WTC11 (cell line): ENCODE data around the gene MESP2. TPM values are rescaled to one million over a fixed set of nuclear protein-coding genes. Genes with fewer than 3 reads are reported as not detected.

Experiments
- ATAC-seq: fragments of 200-7000 bp; cut with Tn5 transposase; 2 replicates; pipeline ENCODE4 v1.10.0; 2021; ENCODE audit warnings: mild to moderate bottlenecking, moderate library complexity
- CTCF ChIA-PET: fragments of 300-600 bp; sonication (Branson Sonifier 250); formaldehyde crosslinking; loops from one replicate; lab custom pipeline; 2021; ENCODE audit warnings: antibody characterized with exemption; lab: Charles Lee
- POLR2A ChIA-PET: fragments of 350-600 bp; sonication (Branson Sonifier 250); formaldehyde crosslinking; loops from one replicate; lab custom pipeline; 2021; ENCODE audit warnings: antibody characterized with exemption; lab: Charles Lee
- DNase-seq: peaks from one replicate; pipeline ENCODE4 v3.0.0; 2021; ENCODE audit warnings: low spot score
- H3K27ac Mint-ChIP-seq: 2 replicates; pipeline ENCODE4 v1.8.0; 2021; ENCODE audit warnings: mixed read lengths
- H3K27me3 Mint-ChIP-seq: 2 replicates; pipeline ENCODE4 v1.8.0; 2021; ENCODE audit warnings: low read depth, mild to moderate bottlenecking, moderate library complexity, mixed read lengths
- H3K36me3 Mint-ChIP-seq: 2 replicates; pipeline ENCODE4 v1.8.0; 2021; ENCODE audit warnings: mixed read lengths
- H3K4me1 Mint-ChIP-seq: 2 replicates; pipeline ENCODE4 v1.8.0; 2022; ENCODE audit warnings: mixed read lengths
- H3K4me3 Mint-ChIP-seq: 2 replicates; pipeline ENCODE4 v1.8.0; 2021; ENCODE audit warnings: mild to moderate bottlenecking, moderate library complexity, mixed read lengths
- H3K9me3 Mint-ChIP-seq: 2 replicates; pipeline ENCODE4 v1.8.0; 2021; ENCODE audit warnings: mixed read lengths
- E2F1 ChIP-seq: sonication (generic); formaldehyde crosslinking; IDR thresholded peaks from 2 replicates; pipeline ENCODE4 v1.8.0; 2022; ENCODE audit warnings: mild to moderate bottlenecking, missing genetic modification reagents
- FOXJ3 ChIP-seq: sonication (generic); formaldehyde crosslinking; IDR thresholded peaks from 2 replicates; pipeline ENCODE4 v1.9.0; 2021; ENCODE audit warnings: missing genetic modification reagents, mild to moderate bottlenecking, borderline replicate concordance
- NR3C1 ChIP-seq: sonication (generic); formaldehyde crosslinking; conservative IDR thresholded peaks from 2 replicates; pipeline ENCODE4 v1.8.1; 2023; ENCODE audit warnings: low read depth, mild to moderate bottlenecking, missing genetic modification reagents
- SOX15 ChIP-seq: fragments of 250-450 bp; sonication (Bioruptor Pico); IDR thresholded peaks from 2 replicates; pipeline ENCODE4 v1.9.0; 2021; ENCODE audit warnings: mild to moderate bottlenecking
- TCF7 ChIP-seq: sonication (generic); formaldehyde crosslinking; IDR thresholded peaks from 2 replicates; pipeline ENCODE4 v1.8.0; 2022; ENCODE audit warnings: mild to moderate bottlenecking, low read depth, missing genetic modification reagents, moderate library complexity
- ZNF219 ChIP-seq: sonication (generic); formaldehyde crosslinking; IDR thresholded peaks from 2 replicates; pipeline ENCODE4 v1.8.0; 2023; ENCODE audit warnings: missing genetic modification reagents, mild to moderate bottlenecking, borderline replicate concordance
- ZNF317 ChIP-seq: sonication (generic); formaldehyde crosslinking; IDR thresholded peaks from 2 replicates; pipeline ENCODE4 v1.8.1; 2023; ENCODE audit warnings: low read depth, mild to moderate bottlenecking, moderate library complexity, missing genetic modification reagents, borderline replicate concordance
- ZNF671 ChIP-seq: fragments of 250-450 bp; sonication (Bioruptor Pico); IDR thresholded peaks from 2 replicates; pipeline ENCODE4 v1.8.0; 2021; ENCODE audit warnings: mild to moderate bottlenecking
- total RNA-seq: library from RNA; stranded (reverse); gene quantifications from 3 replicates; pipeline ENCODE4 v1.2.3, GENCODE V29; 2021
- TF ChIP-seq, protein P1 (sequence below): fragments of 250-450 bp; sonication (Bioruptor Pico); IDR thresholded peaks from 2 replicates; pipeline ENCODE4 v1.9.0; 2021; ENCODE audit warnings: mild to moderate bottlenecking
- TF ChIP-seq, protein P2 (sequence below): sonication (generic); formaldehyde crosslinking; IDR thresholded peaks from 2 replicates; pipeline ENCODE4 v1.8.1; 2022; ENCODE audit warnings: low read depth, mild to moderate bottlenecking, moderate library complexity, missing genetic modification reagents, borderline replicate concordance
- TF ChIP-seq, protein P3 (sequence below): sonication (generic); formaldehyde crosslinking; IDR thresholded peaks from 2 replicates; pipeline ENCODE4 v1.8.0; 2022; ENCODE audit warnings: mild to moderate bottlenecking, missing genetic modification reagents
- TF ChIP-seq, protein P4 (sequence below): sonication (generic); formaldehyde crosslinking; conservative IDR thresholded peaks from 2 replicates; pipeline ENCODE4 v1.8.1; 2023; ENCODE audit warnings: mild to moderate bottlenecking, low read depth, missing genetic modification reagents, moderate library complexity

Gene MESP2
- total RNA-seq, 1 experiment from 2014 or later: 0.68 TPM

DNA sequence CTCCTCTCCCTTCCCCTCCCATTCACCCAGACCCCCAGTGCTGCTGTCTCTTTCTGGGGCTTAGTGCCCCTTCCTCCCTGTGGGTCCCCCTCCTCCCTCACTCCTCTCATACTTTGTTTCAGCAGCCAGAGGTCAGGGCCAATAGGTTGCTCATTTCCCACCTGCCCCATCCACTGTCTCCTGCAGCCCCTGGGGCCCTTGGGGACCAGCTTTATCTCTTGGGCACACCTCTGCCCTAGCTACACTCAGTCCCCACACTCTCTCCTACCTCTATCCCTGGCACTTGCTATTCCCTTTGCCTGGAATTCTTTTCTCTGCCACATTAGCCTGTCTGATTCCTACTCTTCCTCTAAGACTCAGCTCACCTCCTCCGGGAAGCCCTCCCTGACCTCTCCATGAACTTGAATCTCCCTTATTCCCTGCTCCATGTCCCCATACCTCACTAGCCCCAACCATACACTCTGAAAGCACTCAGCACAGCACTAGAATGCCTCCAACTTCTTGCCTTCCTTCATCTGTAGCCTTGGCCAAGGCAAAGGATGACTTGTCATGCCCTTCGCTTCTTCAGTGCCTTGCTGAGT, 23.9 kb downstream of the MESP2 start:
- no peak for ATAC-seq
- H3K36me3 Mint-ChIP-seq: no peaks in the 10 kb centered on the region
- TF ChIP-seq E2F1: no peak
- TF ChIP-seq ZNF671 (CRISPR knock-in tag): no peak
- TF ChIP-seq TCF7 (CRISPR knock-in tag): no peak
- TF ChIP-seq, protein P1, sequence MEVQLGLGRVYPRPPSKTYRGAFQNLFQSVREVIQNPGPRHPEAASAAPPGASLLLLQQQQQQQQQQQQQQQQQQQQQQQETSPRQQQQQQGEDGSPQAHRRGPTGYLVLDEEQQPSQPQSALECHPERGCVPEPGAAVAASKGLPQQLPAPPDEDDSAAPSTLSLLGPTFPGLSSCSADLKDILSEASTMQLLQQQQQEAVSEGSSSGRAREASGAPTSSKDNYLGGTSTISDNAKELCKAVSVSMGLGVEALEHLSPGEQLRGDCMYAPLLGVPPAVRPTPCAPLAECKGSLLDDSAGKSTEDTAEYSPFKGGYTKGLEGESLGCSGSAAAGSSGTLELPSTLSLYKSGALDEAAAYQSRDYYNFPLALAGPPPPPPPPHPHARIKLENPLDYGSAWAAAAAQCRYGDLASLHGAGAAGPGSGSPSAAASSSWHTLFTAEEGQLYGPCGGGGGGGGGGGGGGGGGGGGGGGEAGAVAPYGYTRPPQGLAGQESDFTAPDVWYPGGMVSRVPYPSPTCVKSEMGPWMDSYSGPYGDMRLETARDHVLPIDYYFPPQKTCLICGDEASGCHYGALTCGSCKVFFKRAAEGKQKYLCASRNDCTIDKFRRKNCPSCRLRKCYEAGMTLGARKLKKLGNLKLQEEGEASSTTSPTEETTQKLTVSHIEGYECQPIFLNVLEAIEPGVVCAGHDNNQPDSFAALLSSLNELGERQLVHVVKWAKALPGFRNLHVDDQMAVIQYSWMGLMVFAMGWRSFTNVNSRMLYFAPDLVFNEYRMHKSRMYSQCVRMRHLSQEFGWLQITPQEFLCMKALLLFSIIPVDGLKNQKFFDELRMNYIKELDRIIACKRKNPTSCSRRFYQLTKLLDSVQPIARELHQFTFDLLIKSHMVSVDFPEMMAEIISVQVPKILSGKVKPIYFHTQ (CRISPR knock-in tag): no peak
- TF ChIP-seq ZNF219: no peak
- TF ChIP-seq, protein P2, sequence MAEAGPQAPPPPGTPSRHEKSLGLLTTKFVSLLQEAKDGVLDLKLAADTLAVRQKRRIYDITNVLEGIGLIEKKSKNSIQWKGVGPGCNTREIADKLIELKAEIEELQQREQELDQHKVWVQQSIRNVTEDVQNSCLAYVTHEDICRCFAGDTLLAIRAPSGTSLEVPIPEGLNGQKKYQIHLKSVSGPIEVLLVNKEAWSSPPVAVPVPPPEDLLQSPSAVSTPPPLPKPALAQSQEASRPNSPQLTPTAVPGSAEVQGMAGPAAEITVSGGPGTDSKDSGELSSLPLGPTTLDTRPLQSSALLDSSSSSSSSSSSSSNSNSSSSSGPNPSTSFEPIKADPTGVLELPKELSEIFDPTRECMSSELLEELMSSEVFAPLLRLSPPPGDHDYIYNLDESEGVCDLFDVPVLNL (CRISPR knock-in tag): no peak
- TF ChIP-seq FOXJ3 (CRISPR knock-in tag): no peak
- TF ChIP-seq, protein P3, sequence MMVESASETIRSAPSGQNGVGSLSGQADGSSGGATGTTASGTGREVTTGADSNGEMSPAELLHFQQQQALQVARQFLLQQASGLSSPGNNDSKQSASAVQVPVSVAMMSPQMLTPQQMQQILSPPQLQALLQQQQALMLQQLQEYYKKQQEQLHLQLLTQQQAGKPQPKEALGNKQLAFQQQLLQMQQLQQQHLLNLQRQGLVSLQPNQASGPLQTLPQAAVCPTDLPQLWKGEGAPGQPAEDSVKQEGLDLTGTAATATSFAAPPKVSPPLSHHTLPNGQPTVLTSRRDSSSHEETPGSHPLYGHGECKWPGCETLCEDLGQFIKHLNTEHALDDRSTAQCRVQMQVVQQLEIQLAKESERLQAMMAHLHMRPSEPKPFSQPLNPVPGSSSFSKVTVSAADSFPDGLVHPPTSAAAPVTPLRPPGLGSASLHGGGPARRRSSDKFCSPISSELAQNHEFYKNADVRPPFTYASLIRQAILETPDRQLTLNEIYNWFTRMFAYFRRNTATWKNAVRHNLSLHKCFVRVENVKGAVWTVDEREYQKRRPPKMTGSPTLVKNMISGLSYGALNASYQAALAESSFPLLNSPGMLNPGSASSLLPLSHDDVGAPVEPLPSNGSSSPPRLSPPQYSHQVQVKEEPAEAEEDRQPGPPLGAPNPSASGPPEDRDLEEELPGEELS (CRISPR knock-in tag): no peak
- TF ChIP-seq, all 79 proteins: peak for 0
- ChIA-PET CTCF (interaction anchor here (0.9 to 2.9 kb wide), 2 partner anchors 16 to 39 kb away, joined by 3 to 16 read pairs; no protein-coding TSS in a partner anchor), POLR2A (interaction anchor here (0.5 kb wide), 1 partner anchor 153 kb away, joined by 7 read pairs; no protein-coding TSS in a partner anchor)
- H3K27me3 Mint-ChIP-seq: no peaks in the 10 kb centered on the region
- no peak for DNase-seq
- H3K4me1 Mint-ChIP-seq: no peaks in the 10 kb centered on the region
- no peaks in the 10 kb centered on the region for H3K9me3 Mint-ChIP-seq
- H3K27ac Mint-ChIP-seq: no peak overlapping the region
- no peak overlapping the region for H3K4me3 Mint-ChIP-seq

GRCh38 chr15:89801471-89802195, 25.5 kb downstream of the MESP2 start:
- Mint-ChIP-seq H3K9me3 (no peaks in the 10 kb centered on the region), H3K4me1 (peaks cover 9% of the 10 kb centered on the region), H3K4me3 (no peak overlapping the region), H3K27me3 (no peaks in the 10 kb centered on the region), H3K27ac (no peak overlapping the region), H3K36me3 (no peaks in the 10 kb centered on the region)
- ChIA-PET CTCF (interaction anchor here (0.6 kb wide), 1 partner anchor 281 kb away, joined by 4 read pairs; no protein-coding TSS in a partner anchor), POLR2A (no interaction called here)
- no peak for TF ChIP-seq NR3C1 (CRISPR knock-in tag)
- TF ChIP-seq, protein P3 (CRISPR knock-in tag): no peak
- TF ChIP-seq SOX15 (CRISPR knock-in tag): no peak
- TF ChIP-seq ZNF317 (CRISPR knock-in tag): no peak
- TF ChIP-seq, protein P4, sequence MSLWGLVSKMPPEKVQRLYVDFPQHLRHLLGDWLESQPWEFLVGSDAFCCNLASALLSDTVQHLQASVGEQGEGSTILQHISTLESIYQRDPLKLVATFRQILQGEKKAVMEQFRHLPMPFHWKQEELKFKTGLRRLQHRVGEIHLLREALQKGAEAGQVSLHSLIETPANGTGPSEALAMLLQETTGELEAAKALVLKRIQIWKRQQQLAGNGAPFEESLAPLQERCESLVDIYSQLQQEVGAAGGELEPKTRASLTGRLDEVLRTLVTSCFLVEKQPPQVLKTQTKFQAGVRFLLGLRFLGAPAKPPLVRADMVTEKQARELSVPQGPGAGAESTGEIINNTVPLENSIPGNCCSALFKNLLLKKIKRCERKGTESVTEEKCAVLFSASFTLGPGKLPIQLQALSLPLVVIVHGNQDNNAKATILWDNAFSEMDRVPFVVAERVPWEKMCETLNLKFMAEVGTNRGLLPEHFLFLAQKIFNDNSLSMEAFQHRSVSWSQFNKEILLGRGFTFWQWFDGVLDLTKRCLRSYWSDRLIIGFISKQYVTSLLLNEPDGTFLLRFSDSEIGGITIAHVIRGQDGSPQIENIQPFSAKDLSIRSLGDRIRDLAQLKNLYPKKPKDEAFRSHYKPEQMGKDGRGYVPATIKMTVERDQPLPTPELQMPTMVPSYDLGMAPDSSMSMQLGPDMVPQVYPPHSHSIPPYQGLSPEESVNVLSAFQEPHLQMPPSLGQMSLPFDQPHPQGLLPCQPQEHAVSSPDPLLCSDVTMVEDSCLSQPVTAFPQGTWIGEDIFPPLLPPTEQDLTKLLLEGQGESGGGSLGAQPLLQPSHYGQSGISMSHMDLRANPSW: no peak
- no peak for ATAC-seq
- no peak for DNase-seq
